ENCODE results near the gene COL6A2. TPM values are rescaled to one million over a fixed set of nuclear protein-coding genes. Genes with fewer than 3 reads are reported as not detected.

Gene COL6A2
- total RNA-seq, 1 experiment from 2014 or later = 129 TPM

- H4K5ac ChIP-seq (ENCODE audit: insufficient read length, low read depth, low read length) = no peak overlapping the region
- H2BK20ac ChIP-seq (ENCODE audit: low read depth, low read length, poor library complexity, severe bottlenecking) = no peak overlapping the region
- peaks cover 16% of the 10 kb centered on the region for H3K27me3 Mint-ChIP-seq (ENCODE audit: low read depth)
- H3T11ph ChIP-seq (ENCODE audit: low read length) = no peak overlapping the region
- H3K27me3 ChIP-seq (ENCODE audit: insufficient read depth, low read length) = peaks cover 2% of the 10 kb centered on the region; the same call in 1 of the 2 replicates
- H4K20me1 ChIP-seq (ENCODE audit: control insufficient read depth, insufficient read depth, insufficient read length) = no peaks in the 10 kb centered on the region
- DNase-seq = no peak
- peaks cover 17% of the 10 kb centered on the region for H3K9me3 ChIP-seq (ENCODE audit: control insufficient read depth, low read depth, low read length)
- no peaks in the 10 kb centered on the region for H3K4me1 ChIP-seq (ENCODE audit: insufficient read depth, low read length)
- H3K23ac ChIP-seq (ENCODE audit: insufficient read length, low read depth, low read length) = no peak overlapping the region
- H2BK5ac ChIP-seq (ENCODE audit: insufficient read length, low read length) = no peak overlapping the region
- H3K4me3 Mint-ChIP-seq = no peak overlapping the region
- no peak overlapping the region for H3K56ac ChIP-seq (ENCODE audit: insufficient read length, low read depth, low read length)
- no peak overlapping the region for H3K4ac ChIP-seq (ENCODE audit: low read depth, low read length)
- no peak overlapping the region for H3K18ac ChIP-seq (ENCODE audit: insufficient read length, low read depth, low read length)
- no peak overlapping the region; the same call in 1 of the 2 replicates for H3K14ac ChIP-seq (ENCODE audit: insufficient read depth, low read length)
- no peak overlapping the region for H3K27ac ChIP-seq (ENCODE audit: insufficient read length, low read depth, low read length)
- peaks cover 4 to 5% of the 10 kb centered on the region in 2 experiments for H3K4me1 Mint-ChIP-seq
- H2AK5ac ChIP-seq (ENCODE audit: insufficient read length, low read length) = no peak overlapping the region
- TF ChIP-seq, protein P1, sequence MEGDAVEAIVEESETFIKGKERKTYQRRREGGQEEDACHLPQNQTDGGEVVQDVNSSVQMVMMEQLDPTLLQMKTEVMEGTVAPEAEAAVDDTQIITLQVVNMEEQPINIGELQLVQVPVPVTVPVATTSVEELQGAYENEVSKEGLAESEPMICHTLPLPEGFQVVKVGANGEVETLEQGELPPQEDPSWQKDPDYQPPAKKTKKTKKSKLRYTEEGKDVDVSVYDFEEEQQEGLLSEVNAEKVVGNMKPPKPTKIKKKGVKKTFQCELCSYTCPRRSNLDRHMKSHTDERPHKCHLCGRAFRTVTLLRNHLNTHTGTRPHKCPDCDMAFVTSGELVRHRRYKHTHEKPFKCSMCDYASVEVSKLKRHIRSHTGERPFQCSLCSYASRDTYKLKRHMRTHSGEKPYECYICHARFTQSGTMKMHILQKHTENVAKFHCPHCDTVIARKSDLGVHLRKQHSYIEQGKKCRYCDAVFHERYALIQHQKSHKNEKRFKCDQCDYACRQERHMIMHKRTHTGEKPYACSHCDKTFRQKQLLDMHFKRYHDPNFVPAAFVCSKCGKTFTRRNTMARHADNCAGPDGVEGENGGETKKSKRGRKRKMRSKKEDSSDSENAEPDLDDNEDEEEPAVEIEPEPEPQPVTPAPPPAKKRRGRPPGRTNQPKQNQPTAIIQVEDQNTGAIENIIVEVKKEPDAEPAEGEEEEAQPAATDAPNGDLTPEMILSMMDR (conservative IDR thresholded peaks at IDR 0.05) = no peak
- H3K79me2 ChIP-seq (ENCODE audit: insufficient read depth, low read length) = no peaks in the 10 kb centered on the region
- no peak overlapping the region for H2BK120ac ChIP-seq (ENCODE audit: low read depth, low read length, poor library complexity, severe bottlenecking)
- H2BK12ac ChIP-seq (ENCODE audit: insufficient read length, low read depth, low read length) = no peak overlapping the region
- no peaks in the 10 kb centered on the region for H3K79me1 ChIP-seq (ENCODE audit: insufficient read depth, low read depth, low read length, poor library complexity, severe bottlenecking)
- no peak overlapping the region for H2AFZ ChIP-seq (ENCODE audit: low read length)
- H2BK15ac ChIP-seq (ENCODE audit: low read depth, low read length) = no peak overlapping the region
- no peak overlapping the region for H4K8ac ChIP-seq (replicated peaks; ENCODE audit: insufficient read length, low read depth, low read length)
- peaks cover 15 to 18% (median 16%) of the 10 kb centered on the region in 3 experiments for H3K36me3 Mint-ChIP-seq (ENCODE audit: insufficient read depth in 1 of 3, low read depth in 3 of 3)
- H3K23me2 ChIP-seq (ENCODE audit: insufficient read length, low read depth, low read length, poor library complexity, severe bottlenecking) = peaks cover 3% of the 10 kb centered on the region
- WGBS (ENCODE audit: extremely low coverage, insufficient read length, low lambda C conversion rate) = no CpG with 5 or more reads among the region's 11 CpGs
- H3K4me2 ChIP-seq (ENCODE audit: insufficient read depth, insufficient read length, low read length) = no peak overlapping the region
- H3K27ac Mint-ChIP-seq = no peak overlapping the region
- peaks cover 38 to 53% of the 10 kb centered on the region in 2 experiments for H3K9me3 Mint-ChIP-seq
- H4K91ac ChIP-seq (ENCODE audit: insufficient read length, low read depth, low read length) = no peak overlapping the region
- no peak overlapping the region for H3K9ac ChIP-seq (ENCODE audit: extremely low read depth, insufficient read length, low read length)
These were observed 4.9 kb upstream of the COL6A2 start for GRCh38 chr21:46092811-46093667.

Measured in H9 (cell line).